Bronchial epithelial cell (primary cell): Measurements from ENCODE around the gene FMNL3. TPM values are rescaled to one million over a fixed set of nuclear protein-coding genes. Genes with fewer than 3 reads are reported as not detected.
"Not testable (repeated sequence)": the region's sequence is repeated elsewhere in the genome, so short reads cannot be mapped to it uniquely, and the experiment has no call there.

Experiments
- DNase-seq: peaks from one replicate; pipeline ENCODE4 v3.0.0-alpha.2; 2010; ENCODE audit warnings: low read depth
- FAIRE-seq: peaks from 2 replicates; lab custom pipeline; 2011; peaks lifted over from hg19 to GRCh38; lab: Jason Lieb, UNC
- H3K27me3 ChIP-seq: 2 replicates; pipeline ENCODE4 v1.5.1; 2011; ENCODE audit warnings: low read length; ENCODE audit not compliant: control insufficient read depth, insufficient read depth
- H3K36me3 ChIP-seq: 2 replicates; pipeline ENCODE4 v1.5.1; 2011; ENCODE audit warnings: low read length; ENCODE audit not compliant: control insufficient read depth, insufficient read depth
- H3K4me3 ChIP-seq: 2 replicates; pipeline ENCODE4 v1.5.1; 2011; ENCODE audit warnings: mild to moderate bottlenecking, low read depth, low read length, control low read depth
- CTCF ChIP-seq: IDR thresholded peaks from 2 replicates; pipeline ENCODE4 v1.5.1; 2011; ENCODE audit warnings: mild to moderate bottlenecking, moderate library complexity, low read length, control low read depth, inconsistent platforms; ENCODE audit not compliant: insufficient read depth, severe bottlenecking
- total RNA-seq: library from RNA; depleted of rRNA; stranded (reverse); fragments of >200 nt; gene quantifications from 2 replicates; pipeline ENCODE4 v1.2.1, GENCODE V29; 2014

Gene FMNL3
- total RNA-seq, 1 donor from 2014 or later, result 2.6 TPM

GRCh38 chr12:49619286-49619685, 87.9 kb downstream of the FMNL3 start:
- H3K4me3 ChIP-seq, result no peak overlapping the region
- peak; percentile 65 for DNase-seq

GRCh38 chr12:49618576-49618975, 88.6 kb downstream of the FMNL3 start:
- no peak for TF ChIP-seq CTCF
- Histone ChIP-seq H3K4me3 (no peak overlapping the region), H3K27me3 (no peaks in the 10 kb centered on the region), H3K36me3 (no peaks in the 10 kb centered on the region)
- DNase-seq, result no peak
- FAIRE-seq, result no peak

More at GRCh38 chr12:49619286-49619685, 87.9 kb downstream of the FMNL3 start:
- Histone ChIP-seq H3K36me3 (no peaks in the 10 kb centered on the region), H3K27me3 (no peaks in the 10 kb centered on the region)
- FAIRE-seq, result no peak
- TF ChIP-seq CTCF, result no peak

- no peak for FAIRE-seq
- no peak for TF ChIP-seq CTCF
Observed at GRCh38 chr12:49616533-49617219, 90.5 kb downstream of the FMNL3 start.

GRCh38 chr12:49615725-49616124, 91.5 kb downstream of the FMNL3 start:
- Histone ChIP-seq H3K36me3 (no peaks in the 10 kb centered on the region), H3K27me3 (no peaks in the 10 kb centered on the region), H3K4me3 (no peak overlapping the region)
- FAIRE-seq (no peak), DNase-seq (peak; percentile 30)
- no peak for TF ChIP-seq CTCF

More at GRCh38 chr12:49616533-49617219, 90.5 kb downstream of the FMNL3 start:
- Histone ChIP-seq H3K36me3 (no peaks in the 10 kb centered on the region), H3K27me3 (no peaks in the 10 kb centered on the region), H3K4me3 (no peak overlapping the region)
- no peak for DNase-seq

- no peak for FAIRE-seq
- H3K27me3 ChIP-seq, result no peaks in the 10 kb centered on the region
- no peak overlapping the region for H3K4me3 ChIP-seq
- no peaks in the 10 kb centered on the region for H3K36me3 ChIP-seq
- no peak for TF ChIP-seq CTCF
- no peak for DNase-seq
Observed at GRCh38 chr12:49612210-49612609, 95.0 kb downstream of the FMNL3 start.

GRCh38 chr12:49610785-49611184, 96.4 kb downstream of the FMNL3 start:
- not testable (repeated sequence) for DNase-seq, H3K4me3 ChIP-seq, FAIRE-seq, H3K36me3 ChIP-seq, H3K27me3 ChIP-seq
